Mesothelial cell of epicardium (in vitro differentiated cells): ENCODE measurements around the gene KIFAP3. TPM values are rescaled to one million over a fixed set of nuclear protein-coding genes. Genes with fewer than 3 reads are reported as not detected.
A peak's percentile ranks its signal among the peaks of the same experiment; 100 is the strongest.

Experiments used
- DNase-seq, 2 experiments: peaks; one replicate each; pipeline ENCODE4 v3.0.0; 2021; ENCODE audit warnings: low spot score in 2 of 2; ENCODE audit not compliant: unreplicated experiment in 2 of 2
- H3K27ac Mint-ChIP-seq: 2 replicates; pipeline ENCODE4 v1.8.0; 2021; ENCODE audit warnings: mixed read lengths
- H3K27me3 Mint-ChIP-seq: 2 replicates; pipeline ENCODE4 v1.8.0; 2021; ENCODE audit warnings: low read depth, mixed read lengths
- H3K36me3 Mint-ChIP-seq: 2 replicates; pipeline ENCODE4 v1.8.0; 2021; ENCODE audit warnings: mixed read lengths
- H3K4me1 Mint-ChIP-seq: 2 replicates; pipeline ENCODE4 v1.8.0; 2021; ENCODE audit warnings: mixed read lengths
- H3K4me3 Mint-ChIP-seq: 2 replicates; pipeline ENCODE4 v1.8.0; 2021; ENCODE audit warnings: mild to moderate bottlenecking, moderate library complexity, mixed read lengths
- H3K9me3 Mint-ChIP-seq: 2 replicates; pipeline ENCODE4 v1.8.0; 2021; ENCODE audit warnings: mixed read lengths
- total RNA-seq: library from RNA; stranded (reverse); gene quantifications from 3 replicates; pipeline ENCODE4 v1.2.1, GENCODE V29; 2021
- TF ChIP-seq, protein P1 (sequence below): fragments of 200-600 bp; sonication (generic); IDR thresholded peaks from one replicate; pipeline ENCODE4 v1.5.0; 2021; ENCODE audit warnings: antibody characterized with exemption; ENCODE audit not compliant: unreplicated experiment

Gene KIFAP3
- total RNA-seq, 1 donor from 2014 or later = 28.6 TPM

DNA sequence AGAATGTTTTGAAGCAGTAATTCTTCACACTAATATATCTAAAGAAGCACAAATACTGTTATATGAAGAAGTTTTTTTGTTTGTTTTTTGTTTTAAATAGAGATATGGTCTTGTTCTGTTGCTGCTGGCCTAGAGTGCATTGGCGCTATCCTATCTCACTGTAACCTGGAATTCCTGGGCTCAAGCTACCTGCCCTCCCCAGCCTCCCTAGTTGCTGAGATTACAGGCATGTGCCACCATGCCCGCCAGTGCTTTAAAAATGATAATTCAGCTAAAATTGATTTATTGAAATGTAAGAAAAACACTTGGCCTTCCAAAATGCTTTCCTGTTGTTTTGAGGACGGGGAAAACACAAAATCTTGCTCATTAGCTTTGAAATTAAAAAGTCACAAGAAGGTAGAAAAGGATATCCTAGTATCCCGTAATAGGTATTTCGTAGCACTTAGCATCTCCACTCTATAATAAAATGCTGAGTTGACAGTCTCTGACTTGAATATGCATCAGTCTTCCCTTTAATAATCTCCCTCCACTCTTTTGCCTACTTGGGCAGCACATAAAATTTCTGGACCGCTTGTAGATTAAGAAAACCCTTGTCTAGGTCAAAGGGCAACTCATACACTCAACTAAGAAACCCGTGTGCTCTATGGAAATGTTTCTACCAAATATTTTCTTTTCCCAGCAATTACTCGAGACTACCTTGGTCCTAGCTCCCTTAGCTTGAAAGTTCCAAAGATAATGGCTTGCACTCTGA lies 182.1 kb downstream of the KIFAP3 start:
- no peaks in the 10 kb centered on the region for H3K9me3 Mint-ChIP-seq
- peak overlapping the region; percentile 84 for H3K4me3 Mint-ChIP-seq
- peaks cover 2% of the 10 kb centered on the region for H3K36me3 Mint-ChIP-seq
- H3K27me3 Mint-ChIP-seq = peaks cover 9% of the 10 kb centered on the region
- DNase-seq = no peak
- TF ChIP-seq, protein P1, sequence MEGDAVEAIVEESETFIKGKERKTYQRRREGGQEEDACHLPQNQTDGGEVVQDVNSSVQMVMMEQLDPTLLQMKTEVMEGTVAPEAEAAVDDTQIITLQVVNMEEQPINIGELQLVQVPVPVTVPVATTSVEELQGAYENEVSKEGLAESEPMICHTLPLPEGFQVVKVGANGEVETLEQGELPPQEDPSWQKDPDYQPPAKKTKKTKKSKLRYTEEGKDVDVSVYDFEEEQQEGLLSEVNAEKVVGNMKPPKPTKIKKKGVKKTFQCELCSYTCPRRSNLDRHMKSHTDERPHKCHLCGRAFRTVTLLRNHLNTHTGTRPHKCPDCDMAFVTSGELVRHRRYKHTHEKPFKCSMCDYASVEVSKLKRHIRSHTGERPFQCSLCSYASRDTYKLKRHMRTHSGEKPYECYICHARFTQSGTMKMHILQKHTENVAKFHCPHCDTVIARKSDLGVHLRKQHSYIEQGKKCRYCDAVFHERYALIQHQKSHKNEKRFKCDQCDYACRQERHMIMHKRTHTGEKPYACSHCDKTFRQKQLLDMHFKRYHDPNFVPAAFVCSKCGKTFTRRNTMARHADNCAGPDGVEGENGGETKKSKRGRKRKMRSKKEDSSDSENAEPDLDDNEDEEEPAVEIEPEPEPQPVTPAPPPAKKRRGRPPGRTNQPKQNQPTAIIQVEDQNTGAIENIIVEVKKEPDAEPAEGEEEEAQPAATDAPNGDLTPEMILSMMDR = no peak
- H3K4me1 Mint-ChIP-seq = peaks cover 44% of the 10 kb centered on the region
- peak overlapping the region; percentile 92 for H3K27ac Mint-ChIP-seq

DNA sequence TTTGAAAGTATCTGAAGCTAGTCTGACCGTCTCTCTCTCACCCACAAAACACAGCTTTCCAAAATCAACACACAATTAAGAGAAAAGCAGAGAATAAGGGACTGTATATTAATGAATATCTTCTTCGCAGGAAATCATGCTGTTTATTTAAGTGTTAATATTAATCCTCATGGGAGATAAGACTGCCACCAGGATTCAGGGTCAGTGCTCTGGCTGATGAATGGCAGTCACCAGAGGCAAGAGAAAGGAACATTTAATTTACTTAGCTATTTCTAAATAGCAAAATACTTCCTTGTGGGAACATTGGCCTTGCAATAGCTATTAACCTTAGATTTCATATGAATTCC lies 183.0 kb downstream of the KIFAP3 start:
- no peak for DNase-seq
- H3K36me3 Mint-ChIP-seq = peaks cover 6% of the 10 kb centered on the region
- peaks cover 2% of the 10 kb centered on the region for H3K27me3 Mint-ChIP-seq
- H3K27ac Mint-ChIP-seq = peak overlapping the region; percentile 92
- H3K4me1 Mint-ChIP-seq = peaks cover 44% of the 10 kb centered on the region
- H3K4me3 Mint-ChIP-seq = peak overlapping the region; percentile 38
- TF ChIP-seq, protein P1 = no peak
- H3K9me3 Mint-ChIP-seq = no peaks in the 10 kb centered on the region

DNA sequence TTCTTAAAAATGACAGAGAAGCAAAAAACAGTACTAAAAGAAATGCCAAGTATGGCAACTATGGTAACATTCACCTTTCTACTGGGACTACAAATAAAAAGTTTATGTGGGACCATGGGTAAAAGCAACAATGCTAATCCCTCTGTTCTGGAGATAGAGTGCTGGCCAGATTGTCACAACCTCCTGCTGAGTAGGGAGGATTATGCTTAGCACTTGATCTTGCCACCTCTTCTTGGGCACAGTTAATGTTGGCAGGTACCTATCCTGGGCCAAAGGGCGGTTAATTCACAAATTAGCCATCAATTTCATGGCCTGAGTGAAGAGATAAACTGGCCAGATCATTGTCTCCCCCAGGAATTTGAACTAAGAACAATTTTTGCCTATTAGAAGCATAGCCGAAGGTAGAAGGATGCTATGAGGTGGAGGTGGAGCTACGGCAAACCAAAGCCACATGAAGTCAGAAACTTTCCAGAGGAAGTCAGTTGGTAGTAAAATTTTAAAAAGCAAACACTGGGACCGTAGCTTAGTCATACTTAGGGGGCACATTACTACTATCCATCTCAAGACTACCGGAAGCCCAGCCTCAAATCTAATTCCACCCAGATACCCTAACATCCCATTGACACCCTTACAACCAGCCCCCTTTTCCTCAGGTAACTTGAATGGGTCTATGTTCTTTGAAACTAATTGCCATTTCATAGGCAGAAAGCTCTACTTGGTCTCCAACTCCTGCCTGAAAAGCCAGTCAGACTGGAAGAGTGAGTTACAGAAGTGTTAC lies 183.5 kb downstream of the KIFAP3 start:
- H3K4me1 Mint-ChIP-seq = peaks cover 44% of the 10 kb centered on the region

DNA sequence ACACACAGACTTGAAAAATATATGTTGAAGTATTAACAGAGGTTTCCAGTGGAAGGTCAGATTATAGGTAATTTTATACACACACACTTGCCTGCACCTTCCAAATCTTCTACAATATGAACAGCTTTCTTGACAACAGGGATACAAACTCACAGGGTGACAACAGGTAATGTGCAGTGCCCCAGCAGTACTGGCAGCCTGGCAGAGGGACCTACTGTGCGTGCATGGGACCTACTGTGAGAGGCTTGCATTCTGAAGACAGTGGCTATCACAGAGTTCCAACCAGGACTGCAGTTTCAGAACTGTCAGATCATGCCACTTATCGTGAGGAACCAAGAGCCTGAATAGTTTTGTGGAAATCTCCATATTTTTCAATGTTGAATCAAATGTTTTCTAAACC lies 184.6 kb downstream of the KIFAP3 start:
- no peaks in the 10 kb centered on the region for H3K27me3 Mint-ChIP-seq
- H3K36me3 Mint-ChIP-seq = peaks cover 16% of the 10 kb centered on the region
- no peak overlapping the region for H3K27ac Mint-ChIP-seq
- no peaks in the 10 kb centered on the region for H3K9me3 Mint-ChIP-seq
- TF ChIP-seq, protein P1 = no peak
- H3K4me1 Mint-ChIP-seq = peaks cover 50% of the 10 kb centered on the region
- no peak for DNase-seq
- no peak overlapping the region for H3K4me3 Mint-ChIP-seq

More for the DNA sequence above, 183.5 kb downstream of the KIFAP3 start:
- no peak for DNase-seq
- H3K4me3 Mint-ChIP-seq = peak overlapping the region; percentile 38
- H3K27ac Mint-ChIP-seq = peak overlapping the region; percentile 92
- H3K36me3 Mint-ChIP-seq = peaks cover 9% of the 10 kb centered on the region
- TF ChIP-seq, protein P1 = no peak
- no peaks in the 10 kb centered on the region for H3K9me3 Mint-ChIP-seq
- H3K27me3 Mint-ChIP-seq = no peaks in the 10 kb centered on the region

DNA sequence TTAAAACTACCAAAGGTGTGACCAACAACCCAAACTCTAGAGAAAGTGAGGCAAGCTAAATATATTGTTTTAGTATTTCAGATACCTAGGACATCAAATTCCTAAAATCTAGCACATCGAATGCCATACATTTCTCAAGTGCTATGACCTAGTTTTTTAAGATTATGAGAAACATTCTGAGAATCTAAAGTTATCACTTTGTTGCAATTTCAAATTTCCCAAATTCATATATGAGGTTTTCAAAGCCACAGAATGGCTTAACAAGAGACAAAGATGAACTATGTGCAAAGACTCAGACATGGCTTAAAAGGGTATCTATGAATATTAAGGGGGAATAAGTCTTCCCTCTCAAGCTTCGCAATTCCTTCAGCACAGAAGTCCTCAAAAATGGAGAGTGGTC lies 187.6 kb downstream of the KIFAP3 start:
- TF ChIP-seq, protein P1 = no peak
- H3K4me1 Mint-ChIP-seq = peaks cover 40% of the 10 kb centered on the region
- no peaks in the 10 kb centered on the region for H3K9me3 Mint-ChIP-seq
- peaks cover 26% of the 10 kb centered on the region for H3K36me3 Mint-ChIP-seq
- no peak overlapping the region for H3K27ac Mint-ChIP-seq
- H3K4me3 Mint-ChIP-seq = no peak overlapping the region
- DNase-seq = no peak
- H3K27me3 Mint-ChIP-seq = no peaks in the 10 kb centered on the region
